DOHH2 (cell line): ENCODE results near the gene POLG.

Experiments
- CTCF ChIP-seq: fragments of 200-600 bp; sonication (generic); IDR thresholded peaks from one replicate; pipeline ENCODE4 v1.5.1; 2014; ENCODE audit warnings: antibody characterized with exemption, mild to moderate bottlenecking, low read depth, low read length; ENCODE audit not compliant: poor library complexity, severe bottlenecking
- EZH2phosphoT487 ChIP-seq: fragments of 200-600 bp; sonication (generic); IDR thresholded peaks from 2 replicates; pipeline ENCODE4 v1.6.1; 2017; ENCODE audit warnings: borderline replicate concordance, mild to moderate bottlenecking, antibody characterized with exemption, low read length, moderate library complexity, mixed read lengths

DNA sequence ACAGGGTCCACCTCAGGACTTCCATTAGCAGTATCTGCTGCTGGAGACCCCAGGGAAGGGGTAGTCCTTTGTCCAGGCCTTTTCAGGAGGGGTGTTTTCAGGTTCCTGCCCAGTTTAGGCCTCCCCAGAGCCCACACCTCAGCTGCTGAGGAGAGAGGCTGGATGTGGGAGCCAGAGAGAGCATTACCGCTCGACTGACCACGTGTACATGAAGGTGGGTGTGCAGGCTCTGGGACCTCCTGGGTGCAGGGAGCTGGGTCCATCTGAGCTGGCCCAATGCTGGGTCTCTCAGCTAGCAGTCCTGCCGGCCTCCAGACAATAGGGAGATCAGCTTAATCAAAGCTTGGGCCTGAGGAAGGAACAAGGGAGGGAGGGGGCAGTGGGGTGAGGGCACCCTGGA lies 29.1 kb upstream of the POLG start:
- no peak for TF ChIP-seq CTCF
- no peak for TF ChIP-seq EZH2phosphoT487
